ENCODE results near the gene BRIP1.

BRIP1 gene

GRCh38 chr17:61757168-61757567 is 106.2 kb downstream of the BRIP1 start:
- DNase-seq (ENCODE audit: low spot score): no peak

- no peak for DNase-seq (ENCODE audit: low spot score)
Measured at GRCh38 chr17:61756561-61756960, 106.8 kb downstream of the BRIP1 start.

GRCh38 chr17:61755668-61756067 is 107.7 kb downstream of the BRIP1 start:
- no peak for DNase-seq (ENCODE audit: low spot score)

- no peak for DNase-seq (ENCODE audit: low spot score)
Measured at GRCh38 chr17:61755078-61755477, 108.2 kb downstream of the BRIP1 start.

GRCh38 chr17:61754124-61754523 is 109.2 kb downstream of the BRIP1 start:
- DNase-seq (ENCODE audit: low spot score): no peak

GRCh38 chr17:61753696-61754095 is 109.6 kb downstream of the BRIP1 start:
- DNase-seq (ENCODE audit: low spot score): no peak

- no peak for DNase-seq (ENCODE audit: low spot score)
Measured at GRCh38 chr17:61750656-61751055, 112.7 kb downstream of the BRIP1 start.

GRCh38 chr17:61749823-61750404 is 113.4 kb downstream of the BRIP1 start:
- no peak for DNase-seq (ENCODE audit: low spot score)

- DNase-seq (ENCODE audit: low spot score): no peak
Measured at GRCh38 chr17:61746248-61746985, 116.9 kb downstream of the BRIP1 start.

GRCh38 chr17:61744804-61745203 is 118.5 kb downstream of the BRIP1 start:
- no peak for DNase-seq (ENCODE audit: low spot score)

GRCh38 chr17:61744252-61744651 is 119.1 kb downstream of the BRIP1 start:
- DNase-seq (ENCODE audit: low spot score): no peak

- no peak for DNase-seq (ENCODE audit: low spot score)
Measured at GRCh38 chr17:61743766-61744165, 119.6 kb downstream of the BRIP1 start.

GRCh38 chr17:61739002-61739401 is 124.3 kb downstream of the BRIP1 start:
- DNase-seq (ENCODE audit: low spot score): no peak

- no peak for DNase-seq (ENCODE audit: low spot score)
Measured at GRCh38 chr17:61738249-61738648, 125.1 kb downstream of the BRIP1 start.

- DNase-seq (ENCODE audit: low spot score): no peak
Measured at GRCh38 chr17:61737820-61738219, 125.5 kb downstream of the BRIP1 start.

- no peak for DNase-seq (ENCODE audit: low spot score)
Measured at GRCh38 chr17:61736438-61736837, 126.9 kb downstream of the BRIP1 start.

- no peak for DNase-seq (ENCODE audit: low spot score)
Measured at GRCh38 chr17:61735807-61736206, 127.5 kb downstream of the BRIP1 start.

- DNase-seq (ENCODE audit: low spot score): no peak
Measured at GRCh38 chr17:61734466-61734865, 128.9 kb downstream of the BRIP1 start.

- no peak for DNase-seq (ENCODE audit: low spot score)
Measured at GRCh38 chr17:61734012-61734411, 129.3 kb downstream of the BRIP1 start.

GRCh38 chr17:61733021-61733420 is 130.3 kb downstream of the BRIP1 start:
- DNase-seq (ENCODE audit: low spot score): no peak

- DNase-seq (ENCODE audit: low spot score): no peak
Measured at GRCh38 chr17:61732169-61732568, 131.2 kb downstream of the BRIP1 start.

GRCh38 chr17:61731330-61731729 is 132.0 kb downstream of the BRIP1 start:
- DNase-seq (ENCODE audit: low spot score): no peak

GRCh38 chr17:61729690-61730268 is 133.5 kb downstream of the BRIP1 start:
- DNase-seq (ENCODE audit: low spot score): peak; percentile 12

All from iPS-NIHi11 (cell line).